Suppressor macrophage (primary cell): Measurements from ENCODE around the gene TVP23C.

ENCODE experiments used
- DNase-seq, 4 experiments: peaks; one replicate each; pipeline ENCODE4 v3.0.0-alpha.2; 2020 to 2022

Gene TVP23C

DNA sequence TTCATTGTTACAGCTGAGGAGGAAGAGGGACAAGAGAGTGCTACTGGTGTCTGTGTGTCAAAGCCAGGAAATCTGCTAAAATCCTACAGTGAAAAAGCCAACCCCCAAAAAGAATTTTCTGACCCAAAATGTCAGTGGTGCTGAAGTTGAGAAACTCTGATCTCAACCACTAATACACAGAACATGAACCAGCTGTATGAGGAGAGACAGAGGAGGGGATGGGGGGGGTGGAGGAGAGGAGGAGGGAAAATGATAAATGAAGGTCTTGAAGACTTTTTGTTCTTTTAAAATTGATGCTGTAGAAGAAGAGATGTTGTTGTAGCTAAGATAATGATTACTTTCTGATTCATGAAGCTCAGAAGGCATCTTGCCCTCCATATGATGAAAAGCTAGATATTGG, 68.5 kb downstream of the TVP23C start:
- DNase-seq, result no peak

DNA sequence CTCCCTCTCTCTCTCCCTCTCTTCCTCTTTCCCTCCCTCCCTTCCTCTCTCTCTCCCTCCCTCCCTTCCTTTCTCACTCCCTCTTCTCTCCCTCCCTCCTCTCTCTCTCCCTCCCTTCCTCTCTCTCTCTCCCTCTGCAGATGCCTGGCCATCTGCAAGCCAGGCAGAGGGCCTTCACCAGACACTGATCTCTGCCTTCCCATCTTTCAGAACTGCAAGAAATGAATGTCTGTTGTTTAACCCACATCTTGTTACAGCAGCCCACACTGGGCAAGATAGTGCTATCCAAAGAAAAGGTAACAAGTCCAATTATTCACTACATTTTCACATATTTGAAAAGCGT, 69.6 kb downstream of the TVP23C start:
- DNase-seq, result no peak

DNA sequence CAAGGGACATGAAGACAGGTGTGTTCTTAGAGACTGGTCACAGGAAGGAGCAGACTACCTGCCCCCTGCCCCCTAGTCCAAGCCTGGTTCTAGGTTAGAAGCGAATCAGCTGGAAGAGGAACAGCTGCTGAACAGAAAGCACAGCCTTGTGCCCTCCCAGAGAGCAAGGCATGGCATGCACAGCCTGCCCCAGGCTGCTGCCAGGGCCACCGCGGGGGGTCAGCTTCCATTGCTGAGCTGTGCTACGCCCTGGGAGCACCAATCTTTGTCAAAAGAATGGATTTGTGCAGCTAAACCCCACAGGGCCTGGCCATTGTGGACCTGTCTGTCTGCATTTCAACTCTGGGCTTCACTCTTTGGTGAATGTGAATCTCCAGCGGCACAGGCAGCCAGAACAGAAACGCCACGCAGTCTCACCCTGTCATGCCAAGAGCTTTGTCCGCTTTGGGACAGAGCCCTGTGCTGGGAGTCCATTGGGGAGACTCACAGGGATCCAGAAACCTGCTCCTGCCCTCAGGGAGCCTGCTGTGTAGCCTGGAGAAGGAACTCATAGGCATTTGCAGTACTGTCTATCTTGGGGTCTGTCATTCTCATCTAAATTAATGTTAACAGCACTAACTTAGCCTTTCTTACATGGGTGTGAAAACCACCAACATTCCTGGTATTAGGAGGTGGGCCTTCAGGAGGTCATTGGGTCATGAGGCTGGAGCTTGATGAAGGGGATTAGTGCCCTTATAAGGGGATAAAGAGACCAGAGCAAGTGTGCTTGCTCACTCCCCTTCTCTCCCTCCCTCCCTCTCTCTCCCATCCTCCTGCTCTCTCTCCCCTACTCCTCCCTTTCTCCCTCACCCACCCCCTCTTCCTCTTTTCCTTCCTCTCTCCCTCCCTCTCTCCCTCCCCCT, 70.2 kb downstream of the TVP23C start:
- no peak for DNase-seq

DNA sequence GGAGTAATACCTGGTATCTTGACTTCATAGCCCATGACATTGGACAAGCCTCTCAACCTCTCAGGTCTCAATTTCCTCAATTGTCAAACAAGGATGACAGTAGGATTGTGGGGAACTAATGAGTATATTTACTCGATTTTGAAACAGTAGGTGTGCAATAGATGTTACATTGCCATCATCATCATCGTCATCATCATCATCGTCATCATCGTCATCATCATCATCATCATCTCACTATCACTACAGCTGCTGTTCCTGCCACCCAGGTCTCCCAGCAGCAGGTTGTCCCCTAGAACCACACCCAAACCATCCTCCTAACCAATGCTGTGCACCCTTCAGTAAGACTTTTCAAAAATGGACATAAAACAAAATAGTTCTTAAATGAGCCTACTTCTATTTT, 71.1 kb downstream of the TVP23C start:
- DNase-seq, result no peak

DNA sequence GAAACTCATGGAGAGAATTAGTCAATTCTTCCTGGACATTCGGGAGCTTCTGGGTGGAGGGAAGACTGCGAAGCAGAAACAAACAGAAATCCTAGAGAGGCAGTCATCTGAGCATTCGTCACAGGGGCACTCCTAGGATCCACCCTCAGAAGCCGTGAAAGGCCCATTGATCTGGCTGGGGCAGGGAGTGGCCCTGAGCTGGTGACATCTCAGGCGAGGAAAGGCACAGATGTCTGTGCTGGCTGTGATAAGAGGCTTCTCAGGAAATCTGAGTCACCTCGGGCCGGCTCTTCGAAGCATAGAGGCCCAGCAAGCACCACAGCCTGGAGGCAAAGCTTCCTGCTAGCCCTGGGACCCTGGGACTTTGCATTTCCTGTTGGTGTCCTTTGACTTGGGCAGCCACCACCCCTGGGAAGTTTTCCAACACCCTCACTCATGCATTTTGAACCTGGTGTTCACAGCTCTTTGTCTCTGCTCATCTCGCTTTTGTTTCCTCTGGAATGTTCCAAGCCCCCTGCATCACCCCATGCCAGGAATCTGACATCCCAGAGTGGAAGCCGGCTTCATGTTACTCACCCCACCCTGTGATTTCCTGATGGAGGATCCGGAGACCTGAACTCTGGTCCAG, 72.5 kb downstream of the TVP23C start:
- peak in 3 of 4 experiments; percentile 22 to 47 (median 34) for DNase-seq

DNA sequence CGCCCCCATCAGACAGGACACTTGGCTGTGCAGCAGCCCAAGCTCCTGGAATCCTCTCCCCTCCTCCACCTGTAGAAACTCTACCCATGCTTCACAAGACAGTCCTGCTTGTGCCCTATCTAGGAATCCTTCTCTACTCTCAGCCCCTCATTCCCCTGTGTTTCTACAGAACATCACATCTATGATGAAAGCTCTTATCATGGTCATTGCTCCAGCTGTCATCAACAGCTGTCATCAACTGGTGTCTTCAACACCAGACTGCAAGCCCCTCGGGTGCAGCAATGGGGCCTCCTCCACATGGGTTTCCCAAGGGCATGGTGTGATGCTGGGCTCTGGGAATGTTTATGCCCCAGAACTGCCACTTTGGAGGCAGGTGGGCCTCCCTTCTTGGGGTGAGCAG, 74.7 kb downstream of the TVP23C start:
- no peak for DNase-seq

DNA sequence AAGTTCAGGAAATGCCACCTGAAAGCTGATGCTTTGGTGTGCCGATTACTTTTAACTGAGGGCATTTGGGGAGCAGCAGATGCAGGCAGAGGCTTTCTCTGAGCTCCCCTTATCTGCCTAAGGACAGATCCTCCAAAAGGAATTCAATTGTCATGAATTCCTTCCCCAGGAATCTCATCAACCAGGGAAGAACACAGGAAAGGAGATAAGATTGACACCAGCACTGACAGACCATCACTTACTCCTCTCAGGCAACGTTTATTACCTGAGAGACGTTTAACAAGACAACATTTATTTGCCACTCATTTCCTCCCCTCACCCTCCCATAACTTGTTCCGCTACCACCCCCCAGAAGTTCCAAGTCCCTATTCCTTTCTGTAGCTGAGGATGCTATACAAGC, 78.2 kb downstream of the TVP23C start:
- DNase-seq, result no peak

DNA sequence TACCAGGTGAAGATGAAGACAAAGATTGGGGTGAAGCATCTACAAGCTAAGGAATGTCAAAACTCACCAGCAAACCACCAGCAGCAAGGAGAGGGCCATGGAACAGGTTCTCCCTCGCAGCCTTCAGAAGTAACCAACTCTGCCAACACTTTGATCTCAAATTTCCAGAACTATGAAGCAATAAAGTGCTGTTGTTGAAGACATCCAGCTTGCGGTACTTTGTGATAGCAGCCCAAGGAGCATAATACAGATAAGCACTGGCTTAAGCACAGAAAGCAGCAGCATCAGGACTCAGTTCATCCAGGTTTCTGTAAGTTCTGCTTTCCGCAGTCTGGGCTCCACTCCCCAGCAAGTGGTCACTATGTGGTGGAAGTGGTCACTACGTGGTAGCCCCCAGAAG, 79.9 kb downstream of the TVP23C start:
- DNase-seq, result no peak

DNA sequence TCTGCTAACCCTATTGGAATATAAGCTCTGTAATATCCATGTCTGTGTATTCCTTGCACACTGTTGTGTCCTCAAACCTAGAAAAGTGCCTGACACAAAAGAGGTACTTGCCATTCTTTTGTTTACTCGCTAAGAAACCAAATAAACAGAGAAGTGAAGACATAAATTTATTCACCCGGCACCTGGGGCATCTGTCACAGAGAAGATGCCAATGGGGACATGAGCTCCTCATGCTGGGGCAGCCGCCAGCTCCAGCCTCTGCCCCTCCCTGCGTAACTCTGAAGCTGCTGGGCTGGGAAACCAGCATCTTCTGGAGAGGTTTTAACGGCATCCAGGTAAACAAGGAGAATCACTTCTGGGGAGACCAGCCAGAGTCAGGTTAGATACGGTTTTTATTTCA, 80.8 kb downstream of the TVP23C start:
- DNase-seq, result no peak

DNA sequence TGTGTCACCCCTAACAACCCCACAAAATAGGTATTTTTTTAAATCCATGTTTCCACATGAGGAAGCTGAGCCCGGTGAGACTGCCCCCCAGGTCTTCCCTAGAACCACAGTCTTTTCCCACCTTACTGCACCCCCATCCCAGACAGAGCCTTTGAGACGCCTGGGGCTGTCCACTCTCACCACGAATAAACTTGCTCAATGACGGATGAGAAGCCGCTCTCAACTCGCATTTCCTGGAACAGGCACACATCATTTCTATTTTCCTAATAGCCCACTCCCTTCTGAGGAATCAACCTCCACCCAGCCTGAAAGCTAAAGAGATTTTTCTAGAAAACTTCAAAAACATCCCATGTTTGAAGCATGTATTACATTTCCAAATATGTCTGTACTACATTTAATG, 81.8 kb downstream of the TVP23C start:
- no peak for DNase-seq

DNA sequence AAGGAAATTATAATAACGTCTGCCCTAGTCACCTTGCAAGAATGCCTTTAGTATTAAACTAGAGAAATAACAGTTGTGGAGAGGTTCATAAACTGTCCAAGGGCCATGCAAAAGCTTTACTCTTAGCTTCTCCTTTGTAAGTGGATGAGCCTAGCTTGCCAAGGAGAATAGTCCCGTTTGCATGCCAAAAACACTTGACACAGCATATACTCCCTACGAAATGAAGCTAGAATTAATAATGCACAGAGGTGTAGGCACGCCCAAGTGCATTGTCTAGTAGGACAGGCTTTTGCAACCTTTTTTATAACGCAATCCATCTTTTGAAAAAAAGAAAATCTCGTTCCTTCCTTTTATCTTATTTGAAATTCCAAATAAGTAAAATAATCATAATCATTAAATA, 83.1 kb downstream of the TVP23C start:
- DNase-seq, result no peak

DNA sequence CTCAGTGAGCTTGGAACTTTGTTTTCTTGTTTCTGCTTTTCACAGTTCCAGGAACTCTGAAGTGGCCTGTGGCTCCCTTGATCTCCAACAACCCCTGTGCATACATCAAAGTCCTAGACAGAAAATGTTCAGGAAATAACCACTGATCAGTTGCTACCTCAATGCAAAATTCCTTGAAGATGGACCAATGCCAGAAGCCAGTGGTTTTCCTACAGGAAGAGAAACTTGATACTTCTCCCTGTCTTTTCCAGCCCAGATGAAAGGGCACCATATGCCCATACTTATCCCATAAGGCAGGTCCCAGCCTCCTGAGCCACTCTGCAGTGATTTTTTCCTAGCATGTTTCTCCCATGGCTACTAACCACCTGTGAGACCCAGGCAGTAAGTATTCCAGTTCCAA, 83.6 kb downstream of the TVP23C start:
- no peak for DNase-seq

DNA sequence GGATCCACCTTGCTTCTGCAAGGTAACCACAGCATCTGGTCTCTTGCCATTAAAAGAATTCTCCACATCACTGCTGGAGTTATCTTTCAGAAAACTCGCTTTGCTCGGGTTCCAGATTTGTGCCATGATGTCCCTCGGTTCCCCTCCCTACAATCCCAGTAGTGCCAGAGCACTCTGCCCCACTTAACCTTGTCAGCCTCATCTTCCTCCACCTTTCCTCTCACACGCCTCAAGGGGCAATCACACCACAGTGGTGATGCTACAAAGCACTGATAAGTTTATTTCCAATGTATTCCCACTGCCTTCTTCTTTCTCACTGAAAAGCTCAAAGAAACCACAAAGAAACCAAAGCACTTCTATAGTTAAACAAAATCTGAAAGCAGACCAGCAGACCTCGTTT, 84.4 kb downstream of the TVP23C start:
- no peak for DNase-seq

DNA sequence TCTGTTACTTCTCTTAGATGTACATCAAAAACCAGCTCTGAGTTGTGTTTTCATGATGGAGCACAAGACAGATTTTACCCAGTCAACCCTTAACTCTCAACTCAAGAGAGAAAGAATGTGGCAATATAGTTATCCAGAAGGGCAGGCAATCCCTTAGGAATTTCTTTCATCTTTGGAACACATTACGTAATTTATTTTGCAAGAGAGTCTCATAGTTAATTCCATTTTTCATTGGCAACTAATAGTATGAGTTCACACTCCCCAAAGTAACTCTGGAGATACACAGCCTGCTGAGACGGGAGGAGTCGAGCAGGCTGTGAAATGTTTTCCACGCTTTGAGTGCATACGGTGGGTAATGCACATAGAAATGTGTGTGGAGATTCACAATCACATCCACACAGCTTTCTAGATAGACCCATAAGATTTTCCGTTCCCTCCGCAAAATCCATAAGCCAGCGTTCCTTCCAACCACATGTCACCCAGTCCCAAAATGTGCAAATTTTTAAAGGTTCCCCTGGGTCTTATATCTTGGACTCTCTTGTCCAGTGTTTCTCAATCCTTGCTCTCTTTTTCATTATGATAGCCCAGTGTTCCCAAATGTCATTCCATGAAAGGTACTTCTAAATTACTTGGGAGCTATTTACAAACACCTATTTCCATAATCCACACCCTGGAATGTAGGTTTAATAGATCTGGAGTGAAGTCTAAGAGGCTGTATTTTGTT, 87.5 kb downstream of the TVP23C start:
- DNase-seq, result no peak

DNA sequence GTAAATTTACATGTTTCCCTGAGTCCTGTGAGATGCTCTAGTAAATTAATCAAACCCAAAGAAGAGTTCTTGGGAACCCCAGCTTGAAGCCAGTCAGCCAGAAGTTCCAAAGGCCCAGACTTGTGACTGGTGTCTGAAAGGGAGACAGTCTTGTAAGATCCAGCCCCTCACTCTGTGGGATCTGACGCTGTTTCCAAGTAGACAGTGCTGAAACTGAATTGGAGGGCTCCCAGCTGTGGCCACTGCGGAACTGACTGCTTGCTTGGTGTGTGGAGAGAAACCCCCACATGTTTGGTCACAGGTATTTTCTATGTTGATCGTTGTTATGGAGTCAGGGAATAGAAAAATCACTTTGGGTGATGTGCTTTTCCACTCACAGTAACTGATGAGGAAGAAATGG, 90.4 kb downstream of the TVP23C start:
- DNase-seq, result no peak

DNA sequence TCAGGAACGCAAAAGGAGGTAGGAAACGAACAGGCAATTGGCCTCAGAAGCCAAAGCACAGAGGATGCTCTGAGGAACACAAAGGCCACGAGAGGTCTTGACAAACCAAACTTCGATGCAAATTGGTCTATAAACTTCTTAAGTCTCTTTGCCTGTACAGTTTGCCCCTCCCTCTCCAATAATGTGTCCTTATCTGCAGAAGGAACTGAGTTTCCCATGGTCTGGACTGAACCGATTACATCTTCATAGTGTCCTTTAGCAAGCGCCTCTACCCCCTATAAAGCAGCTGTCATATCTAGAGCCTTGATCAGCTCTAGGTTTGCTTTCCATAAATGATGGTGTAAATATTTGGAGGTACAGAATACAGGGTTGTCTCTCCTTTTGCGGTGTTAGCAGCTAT, 92.7 kb downstream of the TVP23C start:
- DNase-seq, result no peak

DNA sequence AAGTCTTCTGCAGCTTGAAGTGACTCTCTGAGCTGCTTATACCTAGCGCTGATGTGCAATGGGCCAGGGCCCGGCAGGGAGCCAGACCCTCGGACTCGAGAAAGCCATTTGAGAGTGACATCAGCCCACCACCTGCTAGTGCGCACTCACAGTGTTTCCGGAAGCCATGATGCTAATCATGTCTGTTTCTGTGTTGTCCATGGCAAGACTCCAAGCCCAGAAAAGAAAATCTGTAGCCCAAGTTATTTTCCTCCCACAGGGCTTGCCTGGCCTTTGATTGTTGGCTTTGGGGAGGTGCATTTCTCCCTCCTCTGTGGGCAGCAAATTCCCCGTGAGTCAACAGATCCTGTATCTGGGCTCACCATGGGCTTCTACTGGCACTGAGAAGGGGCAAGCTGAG, 94.0 kb downstream of the TVP23C start:
- DNase-seq, result no peak

DNA sequence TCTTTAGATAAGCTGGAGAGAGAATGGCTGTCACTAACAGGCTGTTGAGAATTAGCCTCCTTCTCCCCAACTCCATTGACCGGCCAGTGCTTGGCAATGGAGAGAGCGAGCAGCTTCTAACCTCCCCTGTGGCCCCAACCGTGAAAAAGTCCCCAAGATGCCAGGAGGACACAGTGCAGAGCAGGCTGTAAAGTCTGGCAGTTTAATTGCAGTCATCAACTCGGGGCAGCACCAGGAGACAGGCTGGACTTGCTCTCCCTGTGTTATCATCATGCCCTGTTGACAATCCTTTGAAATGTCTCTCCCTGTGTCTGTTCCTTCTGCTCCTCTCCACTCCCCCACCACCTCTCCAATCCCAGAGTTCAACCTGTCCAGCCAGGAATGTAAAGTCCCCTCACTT, 95.2 kb downstream of the TVP23C start:
- no peak for DNase-seq

DNA sequence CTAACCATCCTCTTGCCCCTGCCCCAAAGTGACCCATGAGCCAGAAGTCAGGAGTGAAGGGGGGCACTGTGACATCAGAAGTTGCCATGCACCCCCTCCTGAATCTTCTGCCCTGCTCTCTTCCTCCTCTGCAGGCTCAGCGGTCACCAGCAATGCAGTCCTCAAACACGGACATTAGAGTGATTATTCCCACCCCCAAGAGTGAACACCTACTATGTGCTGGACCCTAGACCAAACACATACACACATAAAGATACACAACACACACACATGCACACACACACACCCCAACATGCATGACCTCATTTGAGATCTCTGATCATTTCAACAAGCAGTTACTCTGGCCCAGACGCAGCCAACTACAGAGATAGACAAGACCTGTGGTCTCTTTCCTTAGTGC, 95.7 kb downstream of the TVP23C start, which contains the start of gene CDRT4:
CDRT4 (minus strand) TSS at position 30 of the 400 bp plus-strand sequence. CDS start 27,383 bp downstream, outside the sequence.
- DNase-seq, result no peak

DNA sequence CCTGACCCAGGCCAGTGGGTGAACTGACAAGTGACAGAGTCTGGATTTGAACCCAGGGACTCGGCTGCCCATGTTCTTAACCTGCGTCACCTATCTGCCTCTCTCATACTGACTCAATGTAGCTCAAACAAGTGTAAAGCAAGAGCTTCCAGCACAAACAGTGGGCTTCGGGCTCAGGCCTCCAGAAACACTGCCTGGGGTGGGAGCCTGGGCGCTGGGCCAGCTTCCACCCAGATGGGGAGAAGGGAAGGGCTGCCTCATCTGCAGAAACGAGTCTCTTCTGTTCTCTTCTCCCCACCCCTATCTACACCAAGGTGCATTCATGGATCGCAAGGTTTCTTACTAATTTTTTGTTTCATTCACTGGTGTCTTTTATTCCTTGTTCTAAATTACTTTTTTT, 97.2 kb downstream of the TVP23C start:
- DNase-seq, result no peak

DNA sequence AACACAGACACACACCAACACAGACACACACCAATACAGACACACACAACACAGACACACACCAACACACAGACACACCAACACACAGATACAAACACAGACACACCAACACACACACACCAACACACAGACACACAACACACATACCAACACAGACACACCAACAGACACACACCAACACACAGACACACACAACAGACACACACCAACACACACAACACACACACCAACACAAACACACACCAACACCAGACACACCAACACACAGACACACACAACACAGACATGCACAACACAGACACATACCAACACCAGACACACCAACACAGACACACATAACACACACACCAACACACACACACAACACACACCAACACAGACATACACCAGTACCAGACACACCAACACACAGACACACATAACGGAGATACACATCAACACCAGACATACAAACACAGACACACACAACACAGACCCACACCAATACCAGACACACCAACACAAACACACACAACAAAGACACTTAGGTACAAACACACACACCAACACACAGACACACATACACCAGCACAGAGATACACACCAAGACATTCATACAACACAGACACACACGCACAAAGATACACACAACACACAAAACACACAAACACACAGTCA, 98.1 kb downstream of the TVP23C start:
- no peak for DNase-seq

DNA sequence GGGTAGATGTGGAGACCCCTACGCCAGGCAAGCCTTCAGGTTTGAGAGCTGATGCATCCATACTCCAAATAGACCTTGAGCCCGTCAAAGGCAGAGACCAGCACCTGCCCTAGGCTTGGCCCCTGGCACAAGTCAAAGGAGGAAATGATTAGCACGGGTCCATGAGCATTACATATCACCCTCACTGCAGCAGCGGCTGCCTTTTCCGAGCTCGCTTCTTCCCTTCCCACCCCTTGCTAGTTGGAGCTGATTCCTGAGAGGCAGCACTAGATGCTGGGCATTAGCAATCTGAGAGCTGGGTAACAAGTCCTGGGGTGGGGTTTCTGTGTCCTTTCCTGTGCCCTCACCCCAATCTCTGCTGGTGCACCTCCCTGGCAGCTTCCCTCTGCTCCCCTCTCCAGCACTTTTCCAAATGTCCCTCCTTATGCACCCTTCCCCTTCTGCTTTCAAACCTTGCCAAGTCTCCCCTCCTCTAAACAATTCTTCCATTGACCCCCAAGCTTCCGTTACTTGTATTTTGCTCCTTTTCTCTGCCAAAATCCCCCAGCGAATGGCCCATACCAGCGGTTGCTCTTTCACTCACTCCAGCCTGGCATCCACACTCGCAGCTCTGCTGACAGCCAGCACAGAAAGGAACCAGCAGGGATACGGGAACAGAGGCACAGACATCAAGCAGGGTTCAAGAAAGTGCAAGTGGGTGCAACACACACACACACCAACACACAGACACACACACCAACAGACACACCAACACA, 98.9 kb downstream of the TVP23C start:
- DNase-seq, result no peak
